CD4-positive, alpha-beta T cell treated with Interleukin-4 for 4 hours (primary cell): ENCODE results near the gene APBB1IP.
"Not testable (repeated sequence)": the region's sequence is repeated elsewhere in the genome, so short reads cannot be mapped to it uniquely, and the experiment has no call there.

Experiments
- DNase-seq: peaks from one replicate; pipeline ENCODE4 v3.0.0-alpha.2; 2020

The APBB1IP gene

GRCh38 chr10:26566525-26567350 lies 128.6 kb downstream of the APBB1IP start:
- DNase-seq: no peak

GRCh38 chr10:26567351-26567721 lies 129.2 kb downstream of the APBB1IP start:
- no peak for DNase-seq

GRCh38 chr10:26571655-26572054 lies 133.5 kb downstream of the APBB1IP start:
- DNase-seq: no peak

GRCh38 chr10:26573674-26574073 lies 135.5 kb downstream of the APBB1IP start:
- DNase-seq: peak; percentile 2

GRCh38 chr10:26574783-26575182 lies 136.6 kb downstream of the APBB1IP start:
- peak; percentile 3 for DNase-seq

GRCh38 chr10:26578371-26578770 lies 140.2 kb downstream of the APBB1IP start:
- not testable (repeated sequence) for DNase-seq

- no peak for DNase-seq
These were observed 141.3 kb downstream of the APBB1IP start for GRCh38 chr10:26579256-26580063.

- DNase-seq: no peak
These were observed 148.1 kb downstream of the APBB1IP start for GRCh38 chr10:26586211-26586610.

GRCh38 chr10:26588611-26589010 lies 150.5 kb downstream of the APBB1IP start:
- no peak for DNase-seq

GRCh38 chr10:26589813-26590212 lies 151.7 kb downstream of the APBB1IP start:
- not testable (repeated sequence) for DNase-seq

GRCh38 chr10:26593896-26594295 lies 155.8 kb downstream of the APBB1IP start:
- DNase-seq: no peak

- DNase-seq: not testable (repeated sequence)
These were observed 165.1 kb downstream of the APBB1IP start for GRCh38 chr10:26603283-26603682.

- not testable (repeated sequence) for DNase-seq
These were observed 166.4 kb downstream of the APBB1IP start for GRCh38 chr10:26604320-26605093.

- DNase-seq: peak; percentile 47
These were observed 168.3 kb downstream of the APBB1IP start for GRCh38 chr10:26606389-26606877.

- DNase-seq: no peak
These were observed 174.2 kb downstream of the APBB1IP start for GRCh38 chr10:26612151-26612915.
